ENCODE data around the gene COL4A1. TPM values are rescaled to one million over a fixed set of nuclear protein-coding genes. Genes with fewer than 3 reads are reported as not detected.
A peak's percentile ranks its signal among the peaks of the same experiment; 100 is the strongest.

Gene COL4A1
- total RNA-seq, 1 experiment from 2014 or later: 591 TPM

- H3K36me3 ChIP-seq: peaks cover 11% of the 10 kb centered on the region
- H3K27ac ChIP-seq: no peak overlapping the region
- no peaks in the 10 kb centered on the region for H3K9me3 ChIP-seq (replicated peaks)
- no peak overlapping the region for H3K4me3 ChIP-seq
- no peaks in the 10 kb centered on the region for H3K27me3 ChIP-seq (replicated peaks)
- peak in 1 of 2 experiments; percentile 39 for DNase-seq (ENCODE audit: low read depth in 1 of 2, low spot score in 2 of 2)
- H3K4me1 ChIP-seq (replicated peaks): peaks cover 21% of the 10 kb centered on the region
Observed at GRCh38 chr13:110297011-110297410, 9.9 kb downstream of the COL4A1 start.

GRCh38 chr13:110294622-110295021 lies 12.3 kb downstream of the COL4A1 start:
- H3K4me1 ChIP-seq (replicated peaks): no peaks in the 10 kb centered on the region
- H3K9me3 ChIP-seq (replicated peaks): no peaks in the 10 kb centered on the region
- no peak overlapping the region for H3K27ac ChIP-seq
- peaks cover 11% of the 10 kb centered on the region for H3K36me3 ChIP-seq
- H3K4me3 ChIP-seq: no peak overlapping the region
- DNase-seq (ENCODE audit: low read depth in 1 of 2, low spot score in 2 of 2): no peak
- no peaks in the 10 kb centered on the region for H3K27me3 ChIP-seq (replicated peaks)

- peak in 1 of 2 experiments; percentile 28 for DNase-seq (ENCODE audit: low read depth in 1 of 2, low spot score in 2 of 2)
- Histone ChIP-seq H3K36me3 (peaks cover 10% of the 10 kb centered on the region), H3K4me1 (replicated peaks) (no peaks in the 10 kb centered on the region), H3K4me3 (no peak overlapping the region), H3K27ac (no peak overlapping the region), H3K9me3 (replicated peaks) (no peaks in the 10 kb centered on the region), H3K27me3 (replicated peaks) (no peaks in the 10 kb centered on the region)
Observed at GRCh38 chr13:110294146-110294545, 12.8 kb downstream of the COL4A1 start.

- Histone ChIP-seq H3K36me3 (peaks cover 12% of the 10 kb centered on the region), H3K27ac (no peak overlapping the region), H3K4me1 (replicated peaks) (no peaks in the 10 kb centered on the region), H3K9me3 (replicated peaks) (no peaks in the 10 kb centered on the region), H3K27me3 (replicated peaks) (no peaks in the 10 kb centered on the region), H3K4me3 (no peak overlapping the region)
- no peak for DNase-seq (ENCODE audit: low read depth in 1 of 2, low spot score in 2 of 2)
Observed at GRCh38 chr13:110293649-110294048, 13.3 kb downstream of the COL4A1 start.

GRCh38 chr13:110293037-110293436 lies 13.9 kb downstream of the COL4A1 start:
- no peaks in the 10 kb centered on the region for H3K4me1 ChIP-seq (replicated peaks)
- H3K27me3 ChIP-seq (replicated peaks): no peaks in the 10 kb centered on the region
- H3K4me3 ChIP-seq: no peak overlapping the region

GRCh38 chr13:110291286-110291685 lies 15.7 kb downstream of the COL4A1 start:
- H3K36me3 ChIP-seq: peaks cover 13% of the 10 kb centered on the region
- H3K4me3 ChIP-seq: no peak overlapping the region
- H3K27ac ChIP-seq: no peak overlapping the region
- peaks cover 15% of the 10 kb centered on the region for H3K4me1 ChIP-seq (replicated peaks)
- no peaks in the 10 kb centered on the region for H3K9me3 ChIP-seq (replicated peaks)
- no peaks in the 10 kb centered on the region for H3K27me3 ChIP-seq (replicated peaks)
- peak in 1 of 2 experiments; percentile 46 for DNase-seq (ENCODE audit: low read depth in 1 of 2, low spot score in 2 of 2)

More at GRCh38 chr13:110293037-110293436, 13.9 kb downstream of the COL4A1 start:
- Histone ChIP-seq H3K36me3 (peaks cover 13% of the 10 kb centered on the region), H3K9me3 (replicated peaks) (no peaks in the 10 kb centered on the region), H3K27ac (no peak overlapping the region)
- DNase-seq (ENCODE audit: low read depth in 1 of 2, low spot score in 2 of 2): peak in 1 of 2 experiments; percentile 32

GRCh38 chr13:110290826-110291225 lies 16.1 kb downstream of the COL4A1 start:
- H3K27ac ChIP-seq: no peak overlapping the region
- H3K36me3 ChIP-seq: peaks cover 13% of the 10 kb centered on the region
- H3K9me3 ChIP-seq (replicated peaks): no peaks in the 10 kb centered on the region
- no peak overlapping the region for H3K4me3 ChIP-seq
- peak in 1 of 2 experiments; percentile 50 for DNase-seq (ENCODE audit: low read depth in 1 of 2, low spot score in 2 of 2)
- H3K4me1 ChIP-seq (replicated peaks): peaks cover 19% of the 10 kb centered on the region
- H3K27me3 ChIP-seq (replicated peaks): no peaks in the 10 kb centered on the region

- H3K9me3 ChIP-seq (replicated peaks): no peaks in the 10 kb centered on the region
- H3K27me3 ChIP-seq (replicated peaks): no peaks in the 10 kb centered on the region
- no peak overlapping the region for H3K4me3 ChIP-seq
- peak in 1 of 2 experiments; percentile 31 for DNase-seq (ENCODE audit: low read depth in 1 of 2, low spot score in 2 of 2)
- no peak overlapping the region for H3K27ac ChIP-seq
- peaks cover 17% of the 10 kb centered on the region for H3K36me3 ChIP-seq
- H3K4me1 ChIP-seq (replicated peaks): peaks cover 26% of the 10 kb centered on the region
Observed at GRCh38 chr13:110290153-110290552, 16.8 kb downstream of the COL4A1 start.

- peak in 1 of 2 experiments; percentile 46 for DNase-seq (ENCODE audit: low read depth in 1 of 2, low spot score in 2 of 2)
- Histone ChIP-seq H3K27ac (no peak overlapping the region), H3K4me1 (replicated peaks) (peaks cover 31% of the 10 kb centered on the region), H3K36me3 (peaks cover 19% of the 10 kb centered on the region), H3K27me3 (replicated peaks) (no peaks in the 10 kb centered on the region), H3K4me3 (no peak overlapping the region), H3K9me3 (replicated peaks) (no peaks in the 10 kb centered on the region)
Observed at GRCh38 chr13:110289661-110290060, 17.3 kb downstream of the COL4A1 start.

GRCh38 chr13:110289174-110289573 lies 17.8 kb downstream of the COL4A1 start:
- Histone ChIP-seq H3K27ac (no peak overlapping the region), H3K9me3 (replicated peaks) (no peaks in the 10 kb centered on the region), H3K4me3 (no peak overlapping the region), H3K27me3 (replicated peaks) (no peaks in the 10 kb centered on the region), H3K36me3 (peaks cover 19% of the 10 kb centered on the region), H3K4me1 (replicated peaks) (peaks cover 36% of the 10 kb centered on the region)
- peak in 1 of 2 experiments; percentile 44 for DNase-seq (ENCODE audit: low read depth in 1 of 2, low spot score in 2 of 2)

GRCh38 chr13:110286833-110287819 lies 19.8 kb downstream of the COL4A1 start:
- Histone ChIP-seq H3K27me3 (replicated peaks) (no peaks in the 10 kb centered on the region), H3K27ac (peak overlapping the region; percentile 58), H3K4me1 (replicated peaks) (peaks cover 45% of the 10 kb centered on the region), H3K36me3 (peaks cover 19% of the 10 kb centered on the region), H3K9me3 (replicated peaks) (no peaks in the 10 kb centered on the region), H3K4me3 (no peak overlapping the region)
- peak; percentile 97 to 98 for DNase-seq (ENCODE audit: low read depth in 1 of 2, low spot score in 2 of 2)

GRCh38 chr13:110285991-110286832 lies 20.7 kb downstream of the COL4A1 start:
- Histone ChIP-seq H3K36me3 (peaks cover 19% of the 10 kb centered on the region), H3K4me3 (no peak overlapping the region), H3K27me3 (replicated peaks) (no peaks in the 10 kb centered on the region), H3K27ac (peak overlapping the region; percentile 58), H3K4me1 (replicated peaks) (peaks cover 45% of the 10 kb centered on the region), H3K9me3 (replicated peaks) (no peaks in the 10 kb centered on the region)
- peak in 1 of 2 experiments; percentile 48 for DNase-seq (ENCODE audit: low read depth in 1 of 2, low spot score in 2 of 2)

GRCh38 chr13:110284779-110285484 lies 22.0 kb downstream of the COL4A1 start:
- H3K36me3 ChIP-seq: peaks cover 19% of the 10 kb centered on the region
- H3K4me3 ChIP-seq: no peak overlapping the region
- H3K9me3 ChIP-seq (replicated peaks): no peaks in the 10 kb centered on the region
- peaks cover 45% of the 10 kb centered on the region for H3K4me1 ChIP-seq (replicated peaks)
- DNase-seq (ENCODE audit: low read depth in 1 of 2, low spot score in 2 of 2): peak in 1 of 2 experiments; percentile 36
- H3K27me3 ChIP-seq (replicated peaks): no peaks in the 10 kb centered on the region
- H3K27ac ChIP-seq: no peak overlapping the region
